GM10266 (cell line): ENCODE measurements around the gene MYL7.

ENCODE experiments used
- DNase-seq: peaks from one replicate; pipeline ENCODE4 v3.0.0; 2012; ENCODE audit errors: extremely low spot score
- TF ChIP-seq, protein P1 (sequence below): IDR thresholded peaks from 2 replicates; pipeline ENCODE4 v1.5.1; 2012; ENCODE audit warnings: mild to moderate bottlenecking, low read depth; ENCODE audit not compliant: control insufficient read depth, insufficient read depth; ENCODE audit errors: missing control alignments

The MYL7 gene

DNA sequence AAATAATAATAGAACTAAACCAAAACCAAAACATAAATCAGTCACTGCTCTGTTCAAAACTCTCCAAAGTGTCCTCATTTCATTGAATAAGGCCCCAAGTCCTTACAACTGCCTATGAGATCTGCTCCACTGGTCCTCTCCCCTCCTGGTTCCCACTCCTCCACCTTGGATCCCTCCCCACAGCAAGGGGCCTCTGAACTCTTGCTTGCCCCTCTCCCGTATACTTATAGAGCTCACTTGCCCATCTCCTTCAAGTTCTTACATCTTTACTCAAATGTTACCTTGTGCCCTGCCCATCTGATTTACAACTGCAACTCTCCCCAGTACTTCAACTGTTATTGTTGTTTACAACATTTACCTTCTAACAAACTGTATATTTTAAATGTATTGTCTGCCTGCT lies 18.6 kb downstream of the MYL7 start:
- TF ChIP-seq, protein P1, sequence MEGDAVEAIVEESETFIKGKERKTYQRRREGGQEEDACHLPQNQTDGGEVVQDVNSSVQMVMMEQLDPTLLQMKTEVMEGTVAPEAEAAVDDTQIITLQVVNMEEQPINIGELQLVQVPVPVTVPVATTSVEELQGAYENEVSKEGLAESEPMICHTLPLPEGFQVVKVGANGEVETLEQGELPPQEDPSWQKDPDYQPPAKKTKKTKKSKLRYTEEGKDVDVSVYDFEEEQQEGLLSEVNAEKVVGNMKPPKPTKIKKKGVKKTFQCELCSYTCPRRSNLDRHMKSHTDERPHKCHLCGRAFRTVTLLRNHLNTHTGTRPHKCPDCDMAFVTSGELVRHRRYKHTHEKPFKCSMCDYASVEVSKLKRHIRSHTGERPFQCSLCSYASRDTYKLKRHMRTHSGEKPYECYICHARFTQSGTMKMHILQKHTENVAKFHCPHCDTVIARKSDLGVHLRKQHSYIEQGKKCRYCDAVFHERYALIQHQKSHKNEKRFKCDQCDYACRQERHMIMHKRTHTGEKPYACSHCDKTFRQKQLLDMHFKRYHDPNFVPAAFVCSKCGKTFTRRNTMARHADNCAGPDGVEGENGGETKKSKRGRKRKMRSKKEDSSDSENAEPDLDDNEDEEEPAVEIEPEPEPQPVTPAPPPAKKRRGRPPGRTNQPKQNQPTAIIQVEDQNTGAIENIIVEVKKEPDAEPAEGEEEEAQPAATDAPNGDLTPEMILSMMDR: no peak
- DNase-seq: peak; percentile 37

DNA sequence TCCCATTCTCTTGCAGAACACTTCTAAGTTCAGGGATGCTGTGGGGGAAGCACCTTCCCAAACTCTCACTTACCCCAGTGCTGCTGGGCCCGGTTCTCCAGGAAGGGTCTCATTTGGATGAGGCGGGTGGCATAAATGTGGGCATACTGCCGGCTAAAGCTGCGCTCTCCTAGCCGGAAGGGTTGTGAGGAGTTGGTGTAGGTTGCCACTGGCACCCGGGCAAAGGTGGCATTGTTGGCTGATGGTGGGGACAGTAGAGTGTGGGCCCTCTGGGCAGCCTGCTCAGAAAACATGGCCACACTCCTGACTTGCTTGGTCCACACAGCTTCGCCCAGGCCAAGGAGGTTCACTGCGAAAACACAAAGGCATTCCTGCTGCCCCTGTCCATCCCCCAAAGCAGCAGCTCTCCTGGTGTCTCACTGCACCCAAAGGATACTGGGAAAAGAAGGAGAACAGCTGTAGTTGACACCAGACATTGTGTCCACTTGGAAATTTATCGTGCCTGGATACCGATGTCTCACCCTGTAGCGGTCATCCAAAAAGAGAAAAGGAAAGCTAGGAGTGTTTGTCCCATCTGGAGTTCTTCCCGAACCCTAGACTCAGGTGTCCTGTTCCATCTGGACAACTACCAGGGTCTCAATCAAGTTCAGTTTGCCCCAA lies 19.2 kb downstream of the MYL7 start:
- DNase-seq: no peak
- TF ChIP-seq, protein P1: no peak

DNA sequence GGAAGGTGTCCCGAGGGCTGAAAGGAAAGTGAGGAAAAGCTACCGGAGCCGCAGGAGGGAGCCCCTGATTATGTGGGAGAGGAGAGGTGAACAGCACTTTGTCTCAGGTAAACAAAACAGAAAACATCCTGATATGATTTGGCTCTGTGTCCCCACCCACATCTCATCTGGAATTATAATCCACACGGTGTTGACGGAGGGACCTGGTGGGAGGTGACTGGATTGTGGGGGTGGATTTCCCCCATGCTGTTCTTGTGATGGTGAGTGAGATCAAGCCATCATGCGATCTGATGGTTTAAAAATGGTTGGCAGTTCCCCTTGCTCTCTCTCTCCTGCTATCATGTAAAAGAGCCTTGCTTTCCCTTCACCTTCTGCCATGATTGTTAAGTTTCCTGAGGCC lies 20.7 kb downstream of the MYL7 start:
- no peak for DNase-seq
- TF ChIP-seq, protein P1: no peak

GRCh38 chr7:44119829-44120380 lies 21.2 kb downstream of the MYL7 start:
- DNase-seq: no peak
- TF ChIP-seq, protein P1: no peak

- TF ChIP-seq, protein P1: no peak
- DNase-seq: no peak
Observed at GRCh38 chr7:44117801-44118429, 23.2 kb downstream of the MYL7 start.

DNA sequence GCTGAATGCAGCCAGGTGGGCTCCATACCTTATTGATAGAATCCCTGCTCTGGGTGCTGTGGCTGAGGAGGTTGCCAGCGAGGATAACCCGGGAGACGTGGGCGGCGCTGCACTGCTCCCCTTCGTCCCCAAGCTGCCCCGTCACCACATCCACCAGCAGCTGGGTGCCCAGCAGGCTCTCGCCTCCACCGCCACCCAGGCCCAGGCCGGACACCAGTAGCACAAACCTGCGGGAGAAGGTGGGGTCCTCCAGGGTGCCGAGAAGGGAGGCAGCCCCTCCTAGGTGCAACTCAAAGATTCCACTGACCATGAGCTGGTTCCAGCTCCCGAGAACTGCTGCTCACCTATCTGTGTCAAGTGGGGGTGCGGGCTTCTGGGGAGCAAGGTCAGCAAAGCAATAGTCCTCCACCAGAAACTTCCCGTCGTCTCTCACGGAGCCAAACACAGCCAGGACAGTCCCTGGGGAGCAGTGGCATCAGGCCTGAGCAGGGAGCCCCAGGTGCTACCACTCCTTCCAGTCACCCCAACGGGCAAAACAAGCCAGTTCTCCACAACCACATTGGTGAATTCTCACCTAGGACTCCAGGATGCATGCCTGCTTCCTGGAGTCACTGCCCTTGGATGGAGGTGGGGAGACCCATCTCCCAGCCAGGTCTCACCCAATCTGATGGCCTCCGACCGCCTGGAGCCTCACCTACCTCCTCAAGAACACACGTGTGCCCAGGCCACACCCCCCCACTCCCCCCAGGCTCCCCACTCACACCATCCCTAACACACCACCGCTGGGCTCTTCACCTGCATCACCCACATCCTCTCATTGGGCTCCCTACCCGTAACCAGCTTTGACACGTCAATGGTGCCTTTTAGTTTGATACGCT lies 24.1 kb downstream of the MYL7 start:
- TF ChIP-seq, protein P1: no peak
- DNase-seq: no peak
